HG03432 (cell line): ENCODE measurements around the gene DLGAP1.

Experiments
- ATAC-seq: cut with Tn5 transposase; IDR thresholded peaks from one replicate; pipeline ENCODE4 v1.9.1; 2021; ENCODE audit warnings: mild to moderate bottlenecking, moderate library complexity; ENCODE audit not compliant: unreplicated experiment

DLGAP1 gene

GRCh38 chr18:4245456-4245855 lies 209.7 kb downstream of the DLGAP1 start:
- no peak for ATAC-seq

GRCh38 chr18:4242431-4243161 lies 212.5 kb downstream of the DLGAP1 start:
- no peak for ATAC-seq

DNA sequence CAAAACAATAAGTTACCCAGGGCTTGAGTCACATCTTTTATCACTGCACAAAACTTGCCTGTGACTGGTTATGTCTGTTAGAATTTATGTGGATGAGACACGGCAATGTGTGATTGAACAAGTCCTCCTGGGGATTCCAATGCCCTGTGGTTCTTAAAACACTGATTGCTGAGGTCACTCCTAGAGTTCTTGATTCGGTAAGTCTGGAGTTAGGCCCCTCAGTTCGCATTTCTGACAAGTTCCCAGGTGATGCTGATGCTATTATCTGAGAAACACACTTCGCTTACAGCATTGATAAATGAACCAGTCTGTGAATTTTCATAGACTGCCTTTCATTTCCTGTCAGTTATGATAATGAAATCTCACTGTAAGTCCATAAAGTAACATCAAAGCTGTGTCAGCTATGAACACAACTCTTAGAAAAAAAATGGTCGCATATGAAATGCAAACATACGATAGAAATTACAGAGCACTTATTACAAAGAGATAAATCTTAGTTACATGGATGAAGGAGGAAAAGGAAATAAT lies 214.0 kb downstream of the DLGAP1 start:
- ATAC-seq, result no peak

DNA sequence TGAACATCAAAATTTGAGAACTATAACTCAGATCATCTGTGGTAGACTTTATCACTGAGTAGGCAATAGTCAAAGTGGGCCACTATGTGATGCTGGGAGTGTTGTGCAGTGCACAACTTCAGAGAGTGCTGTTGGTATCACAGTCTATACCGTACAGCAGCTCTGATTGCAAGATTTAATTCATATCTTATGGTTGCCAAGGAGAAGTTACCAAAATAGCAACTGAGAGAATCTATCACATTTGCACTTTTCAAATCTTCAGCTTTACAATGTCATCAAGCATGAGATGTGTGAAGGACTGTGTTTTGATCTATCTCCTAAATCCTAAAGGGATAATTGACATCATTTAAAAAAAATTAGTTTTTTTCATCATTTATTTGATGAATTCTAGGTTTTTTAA lies 216.1 kb downstream of the DLGAP1 start:
- no peak for ATAC-seq

DNA sequence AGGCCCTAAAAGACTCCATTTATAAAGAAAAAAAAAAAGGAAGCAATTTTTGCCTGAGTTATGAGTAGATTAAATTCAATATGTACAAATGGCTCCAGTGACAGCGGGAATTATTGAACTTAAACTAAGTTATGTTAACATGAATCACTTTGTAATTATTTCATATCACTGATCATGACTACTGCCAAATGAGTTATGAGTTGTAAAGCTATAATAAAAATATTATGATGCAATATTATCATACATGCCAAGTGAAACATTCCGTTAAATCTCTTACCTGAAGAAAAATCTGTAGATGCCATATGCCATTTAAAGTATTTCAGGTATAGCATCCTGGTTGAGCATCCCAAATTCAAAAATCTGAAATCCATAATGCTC lies 217.5 kb downstream of the DLGAP1 start:
- no peak for ATAC-seq

GRCh38 chr18:4236940-4237663 lies 218.0 kb downstream of the DLGAP1 start:
- ATAC-seq, result peak; percentile 60

DNA sequence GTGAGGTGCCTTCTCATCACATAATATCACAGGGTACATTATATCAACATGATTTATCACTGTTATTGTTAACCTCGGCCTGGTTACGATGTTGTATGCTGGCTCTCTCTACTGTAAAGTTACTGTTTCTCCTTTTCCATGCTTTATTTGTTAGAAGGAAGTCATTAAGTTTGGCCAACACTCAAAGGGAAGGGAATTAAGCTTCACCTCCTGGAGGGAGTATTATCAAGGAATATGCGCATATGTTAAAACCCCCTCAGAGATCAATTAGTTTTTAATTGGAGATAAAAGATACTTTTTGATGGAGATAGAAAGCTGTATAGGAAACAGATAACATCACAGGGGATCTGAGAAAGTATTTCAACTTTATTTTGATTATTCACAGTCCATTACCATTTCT lies 221.6 kb downstream of the DLGAP1 start:
- ATAC-seq, result no peak

DNA sequence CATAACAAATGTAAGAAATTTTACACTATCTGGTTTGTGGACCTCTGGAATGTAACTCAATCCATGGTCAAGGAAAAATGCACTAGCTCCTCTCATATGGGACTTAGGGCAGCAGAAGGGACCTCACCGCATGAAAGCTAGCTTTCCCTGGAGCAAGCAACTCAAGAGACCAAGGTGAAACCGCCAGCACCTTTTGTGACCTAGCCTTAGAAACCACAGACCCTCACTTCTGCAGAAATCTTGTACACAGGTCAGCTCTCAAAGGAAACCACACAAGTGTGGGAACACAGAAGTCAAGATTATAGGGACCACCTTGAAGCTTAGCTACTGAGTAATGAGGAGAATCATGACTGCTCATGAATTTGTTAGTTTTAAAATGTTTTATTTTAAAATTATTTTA lies 222.5 kb downstream of the DLGAP1 start:
- peak; percentile 45 for ATAC-seq

GRCh38 chr18:4231260-4231659 lies 223.8 kb downstream of the DLGAP1 start:
- ATAC-seq, result no peak

DNA sequence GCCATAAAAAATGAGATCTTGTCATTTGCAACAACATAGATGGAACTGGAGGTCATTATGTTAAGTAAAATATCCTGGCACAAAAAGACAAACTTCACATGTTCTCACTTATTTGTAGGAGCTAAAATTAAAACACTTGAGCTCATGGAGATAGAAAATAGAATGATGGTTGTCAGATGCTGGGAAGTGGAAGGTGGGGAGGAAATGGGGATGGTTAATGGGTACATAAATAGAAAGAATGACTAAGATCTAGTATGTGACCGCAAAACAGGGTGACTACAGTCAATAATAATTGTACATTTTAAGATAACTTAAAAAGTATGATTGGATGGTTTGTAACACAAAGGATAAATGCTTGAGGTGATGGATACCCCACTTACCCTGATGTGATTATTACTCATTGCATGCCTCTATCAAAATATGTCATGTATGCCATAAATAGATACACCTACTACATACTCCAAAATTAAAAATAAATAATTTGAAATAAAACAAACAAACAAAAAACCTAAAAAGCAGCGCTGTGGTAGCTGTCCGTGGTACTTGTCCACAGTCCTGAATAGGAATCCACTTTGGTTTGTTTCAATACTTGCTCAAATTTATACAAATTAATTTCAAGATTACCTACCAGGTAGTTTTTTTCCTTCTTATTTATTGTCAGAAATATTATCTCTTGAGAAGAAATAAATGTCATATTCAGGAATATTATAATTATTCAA lies 224.5 kb downstream of the DLGAP1 start:
- ATAC-seq, result peak; percentile 57

DNA sequence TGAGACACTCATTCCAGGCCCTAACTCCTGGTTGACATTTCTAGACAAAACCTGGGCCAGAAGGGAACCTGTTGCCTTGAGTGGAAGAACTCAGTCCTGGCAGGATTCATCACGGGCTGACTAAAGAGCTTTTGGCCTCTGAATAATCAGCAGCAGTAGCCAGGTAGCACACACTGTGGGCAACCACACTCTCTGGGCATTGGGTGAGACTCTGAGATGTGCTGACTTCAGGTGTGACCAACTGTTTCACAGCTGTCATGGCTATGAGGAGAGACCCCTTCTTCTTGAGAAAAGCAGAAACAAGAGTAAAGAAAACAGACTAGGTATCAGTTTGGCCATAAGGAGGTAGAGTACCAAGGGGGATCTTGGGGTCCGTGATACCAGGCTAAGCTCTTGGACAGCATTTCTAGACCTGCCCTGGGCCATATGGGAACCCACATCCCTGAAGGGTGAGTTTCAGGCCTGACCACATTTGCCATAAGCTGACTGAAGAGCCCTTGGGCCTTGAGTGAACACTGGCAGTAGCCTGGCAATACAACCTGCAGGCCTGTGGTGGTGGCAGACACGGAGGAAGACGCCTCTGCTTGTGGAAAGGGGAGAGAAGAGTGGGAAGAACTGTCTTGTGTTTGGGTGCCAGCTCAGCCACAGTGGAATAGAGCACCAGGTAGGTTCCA lies 230.9 kb downstream of the DLGAP1 start:
- ATAC-seq, result no peak

DNA sequence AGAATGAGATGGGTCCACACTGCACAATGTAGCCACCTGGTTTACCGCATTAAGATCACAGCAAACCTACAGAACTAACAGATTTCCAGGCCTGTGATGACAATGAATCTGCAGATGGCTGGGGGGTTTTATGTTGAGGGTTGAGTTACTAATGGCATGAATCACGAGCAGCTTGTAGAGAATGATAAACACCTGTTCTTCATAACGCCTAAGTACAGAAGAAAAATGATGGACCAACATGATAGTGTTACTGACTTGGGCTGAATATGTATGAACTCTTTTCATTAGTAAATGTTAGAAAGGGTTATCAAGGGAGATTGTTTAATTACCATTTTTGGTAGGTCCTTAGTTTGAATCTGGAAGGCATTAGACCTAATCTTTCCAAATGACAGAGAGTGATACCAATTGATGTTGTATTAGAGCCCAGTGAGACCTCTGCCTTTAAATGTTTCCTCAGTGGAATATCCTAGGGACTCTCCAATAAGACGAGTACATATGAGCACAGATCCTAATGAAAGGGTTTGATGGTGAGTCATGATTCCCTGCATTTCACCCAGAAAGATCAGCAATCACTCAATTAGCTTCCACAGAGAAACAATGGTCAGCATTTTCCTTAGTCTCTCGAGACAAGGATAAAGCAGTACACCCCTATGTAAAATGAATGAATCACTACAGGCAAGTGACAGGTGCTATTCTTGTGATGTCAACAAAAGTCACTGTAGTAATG lies 243.8 kb downstream of the DLGAP1 start:
- ATAC-seq, result no peak

GRCh38 chr18:4208366-4208765 lies 246.7 kb downstream of the DLGAP1 start:
- no peak for ATAC-seq

GRCh38 chr18:4207383-4207985 lies 247.6 kb downstream of the DLGAP1 start:
- no peak for ATAC-seq

DNA sequence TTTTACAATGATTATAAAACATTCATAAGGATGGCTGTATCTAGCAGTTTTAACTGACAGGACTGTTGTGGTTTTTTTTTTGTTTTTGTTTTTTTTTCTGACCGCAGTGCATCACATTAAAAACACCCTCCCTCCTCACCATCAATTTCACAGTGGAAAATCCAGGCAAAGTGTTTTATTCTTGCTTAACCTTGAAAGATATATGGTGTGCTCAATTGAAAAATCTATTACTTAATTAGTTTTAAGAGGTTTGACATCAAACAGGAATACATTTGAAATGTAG lies 250.7 kb downstream of the DLGAP1 start:
- ATAC-seq, result no peak

DNA sequence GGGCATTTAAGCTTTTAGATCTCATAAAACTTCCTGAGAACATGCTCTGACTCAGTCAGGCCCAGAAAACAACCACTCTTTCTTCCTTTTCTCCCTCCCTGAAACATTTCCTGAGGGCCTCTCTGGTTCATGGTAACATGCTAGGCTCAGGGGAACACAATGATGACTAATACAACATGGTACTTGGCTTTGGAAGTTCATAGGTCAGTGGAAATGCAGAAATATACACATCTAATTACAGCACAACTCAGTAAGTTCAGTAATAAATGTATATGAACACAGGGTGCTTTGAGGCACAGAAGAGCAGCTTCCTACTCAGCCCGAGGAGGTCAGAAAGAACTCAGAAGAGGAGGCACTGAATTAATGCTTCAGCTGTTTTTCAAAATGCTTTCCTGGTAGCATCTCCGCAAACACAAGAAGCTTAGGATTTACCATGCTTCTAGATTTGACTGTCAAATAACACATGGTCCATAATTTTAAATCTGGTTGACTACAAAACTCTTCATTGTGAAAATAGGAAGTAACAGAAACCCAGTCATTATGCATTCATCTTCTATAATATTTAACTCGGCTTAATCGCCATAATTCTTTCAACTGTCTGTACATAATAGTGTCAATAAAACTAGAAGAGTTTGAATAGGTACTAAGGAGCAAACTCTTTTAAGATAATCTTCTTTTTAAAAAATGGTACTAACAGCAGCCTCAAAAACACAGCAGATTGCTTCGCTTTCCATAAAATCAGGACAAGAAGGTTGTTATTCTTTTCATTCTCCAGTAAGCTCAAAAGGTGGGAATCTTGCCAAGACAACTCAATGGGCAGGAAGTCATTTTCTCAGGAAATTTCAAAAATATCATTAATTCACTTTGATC lies 251.3 kb downstream of the DLGAP1 start:
- no peak for ATAC-seq

DNA sequence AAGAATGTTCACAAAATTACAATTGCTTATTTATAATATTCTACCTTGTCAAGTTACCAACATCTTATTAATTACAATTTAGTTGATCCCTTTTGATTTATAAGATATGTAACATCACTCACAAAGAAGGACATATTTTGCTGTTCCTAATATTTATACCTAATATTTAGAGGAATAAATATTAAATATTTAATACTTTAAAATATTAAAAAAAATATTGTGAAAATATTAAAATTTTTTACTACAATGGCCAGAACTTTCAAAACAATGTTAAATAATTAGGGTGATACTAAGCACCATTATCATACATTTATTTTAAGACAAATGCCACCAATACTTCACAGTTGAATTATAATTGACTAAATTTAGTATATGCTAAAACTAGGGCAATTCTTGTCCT lies 254.7 kb downstream of the DLGAP1 start:
- ATAC-seq, result no peak

- no peak for ATAC-seq
Measured at GRCh38 chr18:4198956-4199355, 256.2 kb downstream of the DLGAP1 start.

GRCh38 chr18:4196351-4196750 lies 258.8 kb downstream of the DLGAP1 start:
- ATAC-seq, result no peak
